ENCODE measurements around the gene SLC1A7. TPM values are rescaled to one million over a fixed set of nuclear protein-coding genes. Genes with fewer than 3 reads are reported as not detected.

SLC1A7 gene
- total and polyA plus RNA-seq, 4 donors = 0.21 to 0.67 (median 0.43) TPM

- H3K4me1 ChIP-seq (ENCODE audit: control insufficient read depth in 4 of 4, insufficient read depth in 4 of 4, low read length in 3 of 4) = peaks cover 0 to 1% (median 0%) of the 10 kb centered on the region in 4 donors
- H3K36me3 ChIP-seq (ENCODE audit: control insufficient read depth in 4 of 4, insufficient read depth in 3 of 4, low read depth in 1 of 4, low read length in 3 of 4) = no peaks in the 10 kb centered on the region
- peak overlapping the region in 1 of 2 donors; percentile 25 for H3K27ac ChIP-seq (ENCODE audit: low read depth in 1 of 2, low read length in 2 of 2)
- H3K4me3 ChIP-seq (ENCODE audit: low read depth in 1 of 3, low read length in 3 of 3) = no peak overlapping the region
- H3K9me3 ChIP-seq (ENCODE audit: control insufficient read depth in 4 of 4, low read length in 3 of 4) = no peaks in the 10 kb centered on the region
- 92% methylated on average over 7 of the region's 7 CpGs for WGBS
- no peak overlapping the region for H3K9ac ChIP-seq (ENCODE audit: low read depth in 1 of 2, low read length in 2 of 2)
- H3K27me3 ChIP-seq (ENCODE audit: control insufficient read depth in 4 of 4, insufficient read depth in 4 of 4, low read length in 3 of 4) = no peaks in the 10 kb centered on the region
- TF ChIP-seq JUND (IDR thresholded peaks at IDR 0.05) (no peak), RAD21 (IDR thresholded peaks at IDR 0.05) (no peak), SP1 (IDR thresholded peaks at IDR 0.05) (no peak), FOXA1 (IDR thresholded peaks at IDR 0.05) (no peak), ZBTB33 (IDR thresholded peaks at IDR 0.05) (no peak), TAF1 (conservative IDR thresholded peaks at IDR 0.05) (no peak), RXRA (IDR thresholded peaks at IDR 0.05) (no peak), HNF4G (IDR thresholded peaks at IDR 0.05) (no peak), CTCF (IDR thresholded peaks at IDR 0.05; ENCODE audit: low read depth, low read length, missing input control) (no peak), REST (IDR thresholded peaks at IDR 0.05) (no peak), GABPA (IDR thresholded peaks at IDR 0.05 in 1 of 2, conservative IDR thresholded peaks at IDR 0.05 in 1 of 2) (no peak), NR2F2 (IDR thresholded peaks at IDR 0.05) (no peak), MAX (IDR thresholded peaks at IDR 0.05) (no peak), ATF3 (IDR thresholded peaks at IDR 0.05) (no peak)
- no peak for DNase-seq (ENCODE audit: low spot score)
These were observed 19.5 kb downstream of the SLC1A7 start for GRCh38 chr1:53122961-53123413.

- no peak overlapping the region for H3K27ac ChIP-seq (ENCODE audit: low read depth in 1 of 2, low read length in 2 of 2)
- WGBS = 86% methylated on average over 10 of the region's 10 CpGs
- TF ChIP-seq EGR1 (IDR thresholded peaks at IDR 0.05; ENCODE audit: low read depth in 2 of 2) (no peak), FOXA1 (IDR thresholded peaks at IDR 0.05) (no peak), TAF1 (conservative IDR thresholded peaks at IDR 0.05) (no peak), JUND (IDR thresholded peaks at IDR 0.05) (no peak), YY1 (IDR thresholded peaks at IDR 0.05) (no peak), RXRA (IDR thresholded peaks at IDR 0.05) (no peak), HNF4G (IDR thresholded peaks at IDR 0.05) (no peak), NR2F2 (IDR thresholded peaks at IDR 0.05) (no peak), CTCF (IDR thresholded peaks at IDR 0.05; ENCODE audit: low read depth, low read length, missing input control) (no peak), ATF3 (IDR thresholded peaks at IDR 0.05) (no peak), ZBTB33 (IDR thresholded peaks at IDR 0.05) (no peak), SP1 (IDR thresholded peaks at IDR 0.05) (no peak), GABPA (IDR thresholded peaks at IDR 0.05 in 1 of 2, conservative IDR thresholded peaks at IDR 0.05 in 1 of 2) (no peak), FOXA2 (IDR thresholded peaks at IDR 0.05) (no peak)
These were observed 20.1 kb downstream of the SLC1A7 start for GRCh38 chr1:53122201-53122885.

More at GRCh38 chr1:53122201-53122885, 20.1 kb downstream of the SLC1A7 start:
- Histone ChIP-seq H3K9ac (ENCODE audit: low read depth in 1 of 2, low read length in 2 of 2) (no peak overlapping the region), H3K27me3 (ENCODE audit: control insufficient read depth in 4 of 4, insufficient read depth in 4 of 4, low read length in 3 of 4) (no peaks in the 10 kb centered on the region), H3K9me3 (ENCODE audit: control insufficient read depth in 4 of 4, low read length in 3 of 4) (no peaks in the 10 kb centered on the region), H3K4me1 (ENCODE audit: control insufficient read depth in 4 of 4, insufficient read depth in 4 of 4, low read length in 3 of 4) (peaks cover 0 to 1% (median 0%) of the 10 kb centered on the region in 4 donors), H3K4me3 (ENCODE audit: low read depth in 1 of 3, low read length in 3 of 3) (no peak overlapping the region), H3K36me3 (ENCODE audit: control insufficient read depth in 4 of 4, insufficient read depth in 3 of 4, low read depth in 1 of 4, low read length in 3 of 4) (no peaks in the 10 kb centered on the region)
- DNase-seq (ENCODE audit: low spot score) = no peak
